NK-92 treated with Interleukin-12 subunit alpha and Interleukin-12 subunit beta, amount 100 ng/mL, for 24 hours (cell line): ENCODE results near the gene BEX3.
"Not testable (repeated sequence)": the region's sequence is repeated elsewhere in the genome, so short reads cannot be mapped to it uniquely, and the experiment has no call there.

Experiments used
- DNase-seq: peaks from one replicate; lab custom pipeline; 2025; lab: John Stamatoyannopoulos, UW

The BEX3 gene

DNA sequence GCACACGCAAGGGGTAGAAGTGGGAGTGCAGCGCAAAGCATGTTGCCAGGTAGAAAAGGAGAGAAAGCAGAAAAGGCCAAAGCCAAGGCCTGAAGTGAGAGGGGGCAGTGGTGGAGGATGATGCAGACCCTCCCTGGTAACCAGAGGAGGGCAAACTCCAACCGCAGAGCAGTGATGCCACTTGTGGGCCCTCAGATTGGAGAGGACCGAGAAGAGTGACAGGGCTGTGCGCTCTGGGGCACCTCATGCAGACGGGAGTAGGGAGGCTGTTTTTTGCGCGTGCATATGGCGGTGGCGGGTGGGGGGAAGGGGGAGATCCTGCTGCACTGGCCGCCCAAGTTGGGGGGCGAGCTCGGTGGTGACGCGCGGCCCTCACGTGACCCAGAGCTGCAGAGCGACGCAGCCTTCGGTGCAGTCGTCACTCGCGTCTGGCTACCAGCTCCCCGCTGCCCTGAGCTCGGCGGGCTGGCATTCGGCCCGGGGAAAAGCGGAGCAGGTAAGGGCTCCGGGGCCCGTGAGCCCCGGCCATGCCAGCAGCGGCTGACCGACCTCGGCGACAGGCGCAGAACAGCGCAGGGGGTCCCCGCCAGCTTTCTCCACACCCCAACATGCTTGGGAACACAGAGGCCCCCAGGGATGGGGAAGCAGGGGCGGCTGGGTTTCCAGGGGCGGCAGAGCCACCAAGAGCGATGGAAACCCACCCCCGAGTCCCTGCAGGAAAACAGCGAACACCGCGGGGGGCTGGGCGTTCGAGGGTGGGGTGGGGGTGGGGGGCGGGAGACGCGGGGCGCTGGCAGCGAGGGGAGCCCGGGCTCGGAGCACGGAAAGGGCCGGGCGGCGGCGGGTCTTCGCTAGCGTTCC, at the start of gene BEX3:
Gene BEX3 (plus strand): TSS at position 421 of the 861 bp plus-strand sequence. CDS start 984 bp downstream, outside the sequence.
- no peak for DNase-seq

DNA sequence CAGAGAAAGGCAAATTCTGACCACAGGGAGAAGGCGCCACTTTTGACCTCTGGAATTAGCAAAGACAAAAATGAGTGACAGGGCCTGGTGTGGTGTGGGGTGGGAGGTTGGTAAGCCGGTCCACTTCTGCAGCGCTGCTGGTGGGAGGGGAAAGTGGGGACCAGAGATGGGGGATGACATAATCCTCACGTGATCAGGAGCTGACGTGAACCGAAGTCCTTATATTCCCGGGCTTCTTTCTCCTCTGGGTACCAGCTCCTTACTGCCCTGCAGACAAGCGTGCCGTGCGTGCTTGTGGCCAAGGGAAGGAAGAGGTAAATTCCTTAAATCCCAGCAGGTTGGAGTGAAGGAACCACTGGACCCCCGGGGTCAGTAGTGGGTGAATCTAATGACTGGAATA, 46.3 kb upstream of the BEX3 start, which contains the start of gene TCEAL7:
Gene TCEAL7 (plus strand): TSS at position 249 of the 400 bp plus-strand sequence. CDS start 1,165 bp downstream, outside the sequence.
- DNase-seq, result no peak

DNA sequence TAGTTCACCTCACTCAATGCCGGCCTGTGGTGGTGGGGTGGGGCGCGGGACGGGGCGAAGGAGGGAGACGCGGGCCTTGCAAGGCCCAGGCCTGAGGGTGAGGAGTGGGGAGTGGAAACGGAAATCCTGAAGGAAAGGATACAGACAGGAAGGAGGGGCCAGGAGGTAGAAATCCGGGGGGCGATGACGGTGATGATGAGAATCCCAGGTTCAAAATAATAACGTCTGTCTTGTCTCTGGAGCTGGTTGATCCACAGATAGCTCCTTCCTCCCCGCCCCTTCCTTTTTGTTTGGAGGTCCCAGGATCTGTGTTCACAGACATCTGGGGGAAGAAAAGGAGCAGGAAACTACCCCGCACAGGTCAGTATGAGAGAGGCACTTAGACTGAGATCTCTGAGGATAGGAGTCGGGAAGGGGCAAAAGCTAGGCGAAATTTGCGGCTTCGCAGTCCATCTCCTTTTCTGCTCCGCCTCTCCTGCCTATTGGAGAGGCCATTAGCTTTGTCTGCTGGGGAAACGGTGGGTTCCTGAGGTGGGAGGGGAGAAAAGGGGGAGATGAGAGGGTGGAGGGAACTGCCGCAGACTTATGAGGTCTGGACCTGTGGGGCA, 45.6 kb upstream of the BEX3 start:
- no peak for DNase-seq

DNA sequence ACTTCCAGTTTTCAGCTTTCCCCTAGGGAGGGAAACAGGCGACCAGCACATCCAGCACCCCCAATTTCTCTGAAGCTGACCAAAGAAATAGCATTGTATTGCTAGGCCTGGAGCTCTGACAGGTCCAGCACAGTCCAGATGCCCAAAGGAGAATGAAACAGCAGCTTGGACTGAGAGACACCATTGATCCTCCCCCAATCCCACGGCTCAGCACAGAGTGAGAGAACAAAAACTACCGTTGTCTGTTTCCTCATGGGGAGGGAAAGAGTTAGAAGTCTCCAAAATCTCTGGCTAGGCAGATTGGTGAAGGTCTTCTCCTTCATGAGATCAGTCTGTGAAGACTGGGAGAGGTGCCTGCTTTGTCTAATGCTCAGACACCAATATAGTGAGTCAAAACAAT, 37.7 kb upstream of the BEX3 start:
- no peak for DNase-seq

DNA sequence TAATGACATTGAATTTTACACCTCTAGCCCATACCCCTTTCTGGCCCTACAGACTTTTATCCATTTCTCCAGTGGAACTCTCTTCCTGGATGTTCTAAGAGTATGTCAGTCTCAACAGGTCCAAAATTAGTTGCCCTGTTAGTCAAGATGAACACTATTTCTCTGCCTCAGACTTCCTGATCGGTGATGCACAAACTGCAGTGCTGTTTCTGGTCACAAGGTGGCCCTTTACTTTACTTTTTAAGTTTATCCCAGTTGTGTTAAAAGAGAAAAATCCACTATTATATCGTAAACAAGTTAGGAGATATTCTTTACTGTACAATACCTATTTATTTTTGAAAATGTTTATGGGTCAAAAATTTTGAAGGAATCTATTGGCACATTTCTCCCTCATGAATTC, 33.2 kb upstream of the BEX3 start:
- DNase-seq, result peak; percentile 0

DNA sequence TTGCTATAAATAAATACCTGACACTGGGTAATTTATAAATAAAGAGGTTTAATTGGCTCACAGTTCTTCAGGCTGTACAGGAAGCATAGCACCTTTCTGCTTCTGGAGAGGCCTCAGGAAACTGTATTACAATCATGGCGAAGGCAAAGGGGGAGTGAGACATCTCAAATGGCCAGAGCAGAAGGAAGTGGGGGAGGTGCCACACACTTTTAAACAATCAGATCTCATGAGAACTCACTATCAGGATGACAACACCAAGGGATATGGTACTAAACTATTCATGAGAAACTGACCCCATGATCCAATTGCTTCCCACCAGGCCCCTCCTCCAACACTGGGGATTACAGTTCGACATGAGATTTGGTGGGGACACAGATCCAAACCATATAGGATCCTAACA, 31.7 kb upstream of the BEX3 start:
- DNase-seq, result no peak

DNA sequence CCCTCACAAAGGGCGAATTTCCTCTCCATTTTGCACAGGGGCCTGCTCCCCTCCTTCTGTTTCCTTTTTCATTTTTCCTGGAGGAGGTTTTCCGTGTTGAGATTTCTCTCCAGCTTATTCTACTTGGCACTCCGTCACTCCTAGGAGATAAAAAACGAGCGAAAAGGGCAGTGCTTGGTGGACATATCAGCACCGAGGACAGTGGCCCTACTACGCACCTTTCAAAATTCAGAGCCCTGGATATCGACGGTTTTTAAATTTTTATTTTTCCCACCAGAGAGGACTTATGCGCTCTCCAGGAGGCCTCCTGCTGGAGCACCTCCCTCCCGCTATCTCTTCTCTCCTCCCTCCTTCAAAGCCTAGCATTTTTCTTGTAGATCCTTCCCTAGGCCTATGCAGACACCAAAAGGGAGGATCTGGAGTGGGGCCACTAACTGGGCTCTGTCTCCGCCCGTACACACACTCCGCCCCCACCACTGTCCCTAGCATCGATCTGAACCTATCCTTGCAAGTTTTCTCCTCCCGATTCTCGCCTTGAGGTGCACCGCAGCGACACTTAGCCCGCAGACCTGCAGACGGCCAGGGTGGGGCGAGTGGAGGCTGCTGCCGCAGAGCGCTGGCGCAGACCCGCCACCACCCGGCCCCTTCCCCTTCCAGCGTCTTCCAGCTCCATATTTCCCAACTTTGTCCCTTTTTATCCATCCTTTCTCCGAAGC, 28.5 kb upstream of the BEX3 start:
- no peak for DNase-seq

DNA sequence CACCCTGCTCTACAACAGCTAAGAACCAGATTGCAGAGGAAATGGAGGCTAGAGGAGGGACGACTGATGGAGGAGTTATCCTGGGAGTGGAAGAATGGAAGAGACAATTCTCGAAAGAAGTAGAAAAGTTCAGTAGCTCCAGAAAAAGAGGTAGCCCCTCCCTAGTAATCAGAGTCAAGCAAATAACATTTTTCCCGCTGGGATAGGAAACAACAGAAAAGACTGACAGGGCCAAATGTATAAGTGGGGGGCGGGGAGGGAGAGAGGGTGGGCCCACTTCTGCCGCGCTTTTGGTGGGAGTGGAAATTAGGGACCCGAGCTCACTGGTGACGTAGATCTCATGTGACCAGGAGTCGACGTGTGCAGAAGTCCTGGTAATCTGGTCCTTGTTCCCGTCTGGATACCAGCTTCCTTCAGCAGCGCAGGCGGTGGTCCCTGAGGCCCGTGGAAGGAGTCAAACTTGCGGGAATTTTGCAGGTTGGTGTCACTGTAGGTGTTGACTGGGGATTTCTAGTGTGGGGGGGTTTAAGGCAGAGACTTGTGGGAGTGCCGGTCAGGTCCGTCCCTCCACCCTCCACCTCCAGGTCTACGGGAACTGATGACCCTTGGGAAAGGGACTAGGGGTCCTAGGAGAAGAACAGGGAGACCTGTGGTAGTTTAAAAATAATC, 20.1 kb upstream of the BEX3 start, which contains the start of gene TCEAL9:
Gene TCEAL9 (plus strand): TSS at position 377 of the 669 bp plus-strand sequence. CDS start 1,179 bp downstream, outside the sequence.
- no peak for DNase-seq

DNA sequence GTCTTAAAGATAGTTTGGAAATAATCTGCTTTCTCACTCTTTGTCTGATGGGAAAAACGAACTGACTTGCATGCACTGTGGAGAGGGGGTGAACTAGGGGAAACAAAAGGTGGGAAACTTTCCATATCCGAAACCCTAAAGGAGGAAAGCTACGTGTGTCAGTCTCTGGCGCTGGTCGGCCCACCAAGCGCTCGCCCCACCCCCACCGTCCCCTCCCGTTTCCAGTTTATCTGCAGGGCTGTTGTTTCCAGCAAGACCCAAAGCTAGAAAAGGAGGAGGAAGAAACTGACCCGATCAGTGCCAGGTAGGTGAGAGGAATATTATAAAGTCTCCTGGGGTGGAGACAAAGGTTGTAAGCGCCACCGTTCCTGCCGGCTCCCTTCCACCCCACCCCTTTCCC, 19.5 kb upstream of the BEX3 start:
- DNase-seq, result no peak

DNA sequence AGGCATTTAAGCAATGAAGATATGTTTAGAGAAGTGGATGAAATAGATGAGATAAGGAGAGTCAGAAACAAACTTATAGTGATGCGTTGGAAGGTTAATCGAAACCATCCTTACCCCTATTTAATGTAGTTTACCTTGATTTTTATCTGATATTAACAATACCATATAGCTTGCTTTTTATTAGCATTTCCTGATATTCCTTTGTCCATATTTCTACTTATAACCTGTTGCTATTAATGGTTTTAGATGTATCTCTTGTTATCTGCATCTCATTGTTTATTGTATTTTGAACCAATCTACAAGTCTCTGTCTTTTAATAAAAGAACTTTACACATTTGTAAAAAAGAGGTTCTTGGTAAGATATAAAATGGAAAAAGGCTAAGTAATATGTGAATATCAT, 18.5 kb upstream of the BEX3 start:
- DNase-seq, result no peak

DNA sequence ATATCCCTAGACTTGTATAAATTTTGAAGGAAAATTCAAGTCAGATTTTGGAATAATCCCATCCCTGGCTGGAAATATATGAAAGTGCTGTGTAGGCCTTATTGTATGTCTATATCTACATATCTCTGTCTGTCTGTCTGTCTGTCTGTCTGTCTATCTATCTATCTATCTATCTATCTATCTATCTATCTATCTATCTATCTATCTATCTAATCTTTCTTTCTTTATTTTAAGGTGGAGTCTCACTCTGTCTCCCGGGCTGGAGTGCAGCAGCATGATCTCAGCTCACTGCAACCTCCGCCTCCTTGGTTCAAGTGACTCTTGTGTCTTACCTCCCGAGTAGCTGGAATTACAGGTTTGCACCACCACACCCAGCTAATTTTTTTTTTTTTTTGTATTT, 16.7 kb upstream of the BEX3 start:
- not testable (repeated sequence) for DNase-seq

DNA sequence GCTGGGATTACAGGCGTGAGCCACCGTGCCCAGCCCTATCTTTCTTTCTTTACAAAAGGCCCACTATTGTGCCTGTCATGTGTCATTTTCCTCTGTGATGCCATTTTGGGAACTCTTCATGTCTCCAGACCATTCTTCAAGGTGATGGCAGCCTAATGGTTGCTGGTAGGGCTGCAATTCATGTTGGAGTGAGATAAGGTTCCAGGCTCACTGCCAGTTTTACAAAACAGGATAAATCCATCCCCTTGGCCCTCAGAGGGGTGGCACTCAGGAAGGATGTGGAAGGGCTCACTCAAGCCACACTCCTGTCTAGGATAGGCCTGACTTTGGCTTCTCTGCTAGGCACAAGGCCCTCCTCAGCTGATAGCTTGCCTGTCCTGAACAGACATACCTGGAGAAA, 16.2 kb upstream of the BEX3 start:
- DNase-seq, result no peak

DNA sequence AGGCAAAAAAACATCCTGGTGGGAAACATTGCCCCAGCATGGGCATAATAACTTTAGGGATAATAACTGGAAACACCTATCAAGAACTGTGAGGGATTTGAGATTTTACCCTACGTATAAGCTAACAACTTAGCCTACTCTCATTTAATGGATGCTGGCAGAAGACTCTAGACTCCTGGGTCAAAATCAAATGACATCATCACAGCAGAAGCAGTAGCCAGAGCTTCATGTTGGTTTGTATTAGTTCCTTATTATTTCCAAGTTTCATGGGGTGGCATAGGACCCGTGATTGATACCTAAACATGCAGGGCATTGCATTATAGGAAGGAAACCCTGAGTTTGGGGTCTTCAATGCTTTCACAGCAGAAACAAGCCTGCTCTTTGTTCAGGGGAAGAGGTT, 15.4 kb upstream of the BEX3 start:
- DNase-seq, result no peak

DNA sequence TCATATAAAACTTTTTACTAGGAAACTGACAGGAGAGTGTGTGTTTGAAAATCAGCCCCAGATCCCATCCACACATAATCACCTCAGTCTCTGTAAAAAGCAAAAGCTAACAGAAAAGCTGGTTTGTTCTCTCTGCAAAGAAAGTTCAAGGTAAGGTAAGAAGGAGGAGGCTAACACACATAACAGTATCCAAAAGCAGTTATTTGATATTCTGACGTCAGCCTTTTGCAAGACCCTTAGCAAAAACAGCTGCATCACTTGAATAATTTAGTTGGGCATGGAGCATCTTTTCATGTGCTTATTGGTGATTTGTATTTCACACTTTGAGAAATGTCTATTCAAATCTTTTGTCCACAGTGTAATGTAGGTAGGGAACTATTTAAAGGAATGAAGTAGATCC, 14.5 kb upstream of the BEX3 start:
- no peak for DNase-seq

DNA sequence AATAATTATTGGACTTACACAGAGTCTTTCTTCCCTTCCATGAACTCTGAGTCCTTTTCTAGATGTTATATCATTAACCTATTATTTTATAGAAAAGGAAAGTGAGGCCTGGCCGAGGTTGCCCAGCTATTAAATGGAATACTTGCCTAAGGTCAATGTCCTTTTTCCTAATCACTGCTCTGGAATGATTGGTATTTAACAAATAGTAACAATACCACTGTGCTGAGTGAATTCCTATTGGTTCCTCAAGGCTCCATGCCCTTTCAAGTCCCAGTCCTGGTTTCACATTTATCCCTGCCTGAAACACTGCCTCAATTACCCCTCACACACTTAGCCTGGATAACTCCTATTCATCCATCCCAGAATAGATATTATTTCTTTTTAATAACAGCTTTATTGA, 13.9 kb upstream of the BEX3 start:
- no peak for DNase-seq

DNA sequence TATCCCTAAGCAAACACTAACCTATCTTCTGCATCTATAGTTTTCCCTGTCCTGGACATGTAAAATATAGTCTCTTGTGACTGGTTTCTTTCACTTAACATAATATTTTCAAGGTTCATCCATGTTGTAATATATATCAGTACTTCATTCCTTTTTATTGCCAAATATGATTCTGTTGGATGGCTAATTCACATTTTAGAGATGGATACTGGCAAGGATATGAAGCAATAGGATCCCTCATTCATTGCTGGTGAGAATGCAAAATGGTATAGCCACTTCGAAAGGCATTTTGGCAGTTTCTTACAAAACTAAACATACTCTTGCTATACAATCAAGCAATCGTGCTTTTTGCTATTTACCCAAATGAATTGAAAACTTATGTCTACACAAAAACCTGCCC, 13.3 kb upstream of the BEX3 start:
- no peak for DNase-seq

DNA sequence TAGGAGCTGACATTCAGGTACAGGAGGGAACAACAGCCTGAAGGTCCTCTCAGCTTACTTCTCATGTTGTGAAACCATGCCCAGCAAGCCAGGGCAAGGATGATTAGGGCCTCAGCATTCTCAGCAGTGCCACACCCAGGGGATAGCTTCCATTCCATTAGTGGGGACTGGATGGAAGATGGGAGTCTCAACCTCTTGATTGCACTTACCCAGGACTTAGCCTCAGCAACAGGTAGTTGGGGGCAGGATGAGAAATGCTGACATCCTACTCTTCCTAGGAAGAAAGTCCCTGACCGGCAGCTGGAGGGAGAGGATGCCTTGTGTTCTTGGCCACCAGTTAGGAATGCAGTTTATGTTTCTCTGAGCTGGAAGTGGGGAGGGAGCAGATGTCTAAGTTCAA, 8.8 kb upstream of the BEX3 start:
- no peak for DNase-seq

DNA sequence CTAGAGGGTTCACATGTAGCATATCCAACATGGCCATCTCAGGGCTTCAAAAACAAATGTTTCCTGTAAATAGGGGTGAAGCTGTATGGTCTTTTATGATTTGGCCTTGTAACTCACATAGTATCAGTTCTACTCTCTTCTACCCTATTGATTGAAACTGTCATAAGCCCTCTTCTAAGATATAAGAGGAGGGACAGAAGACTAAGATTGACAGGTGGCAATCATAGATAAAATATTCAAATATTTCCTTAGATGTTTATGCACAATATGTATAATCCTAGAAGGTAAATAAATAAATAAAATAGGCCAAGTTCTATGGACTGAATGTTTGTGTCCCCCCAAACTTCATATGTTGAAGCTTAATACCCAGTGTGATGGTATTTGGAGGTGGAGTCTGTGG, 6.9 kb upstream of the BEX3 start:
- no peak for DNase-seq

DNA sequence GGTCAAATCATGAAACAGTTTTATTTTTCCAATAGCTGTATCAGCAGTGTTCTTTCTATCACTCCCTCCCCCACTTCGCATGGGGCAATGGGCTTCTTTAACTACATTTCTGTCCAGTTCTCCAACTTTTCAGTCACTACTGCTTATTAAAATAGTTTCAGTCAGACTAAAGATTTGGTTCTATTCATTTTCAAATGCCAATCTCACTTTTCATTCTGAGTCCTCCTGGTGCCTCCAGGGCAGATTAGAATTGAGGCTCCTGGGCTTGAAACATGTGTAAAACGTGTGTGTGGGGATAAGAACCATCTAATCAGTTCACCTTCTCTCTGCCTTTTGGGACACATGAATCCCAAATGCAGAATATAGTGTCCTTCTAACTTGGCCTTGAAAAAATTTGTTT, 3.5 kb upstream of the BEX3 start:
- DNase-seq, result no peak

DNA sequence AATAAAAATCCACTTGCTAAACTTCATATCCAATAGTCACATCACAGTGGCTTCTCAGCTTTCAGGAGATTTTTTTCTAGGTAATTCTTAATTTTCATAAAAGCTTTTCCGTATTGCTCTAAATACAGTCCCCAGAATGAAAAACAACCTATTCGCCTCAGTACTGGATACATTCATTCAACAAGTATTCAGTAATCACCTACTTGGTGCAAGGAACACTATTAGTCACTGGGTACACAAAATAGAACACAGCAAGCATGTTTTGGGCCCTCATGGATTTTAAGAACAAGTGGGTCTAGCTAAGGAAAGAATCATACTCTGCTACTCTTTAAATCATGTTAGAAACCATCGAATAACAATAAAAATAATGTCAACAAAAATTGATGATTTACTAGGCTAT, 2.8 kb upstream of the BEX3 start:
- no peak for DNase-seq

DNA sequence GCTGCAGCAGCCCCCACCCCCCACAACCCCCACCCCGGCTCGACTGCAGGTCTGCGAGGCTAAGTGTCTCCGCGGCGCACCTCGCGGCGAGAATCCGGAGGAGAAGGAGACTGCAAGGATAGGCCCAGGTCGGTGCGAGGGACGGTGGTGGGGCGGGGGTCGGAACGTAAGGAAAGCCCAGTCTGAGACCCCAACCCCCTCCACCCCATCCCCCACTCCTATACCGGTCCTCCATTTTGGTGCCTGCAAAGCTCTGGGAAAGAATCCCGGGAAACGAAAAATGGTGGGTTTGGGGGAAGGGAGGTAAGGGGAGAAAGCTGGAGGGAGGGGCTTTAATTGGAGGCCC, 614 bp downstream of the BEX3 start:
- no peak for DNase-seq

DNA sequence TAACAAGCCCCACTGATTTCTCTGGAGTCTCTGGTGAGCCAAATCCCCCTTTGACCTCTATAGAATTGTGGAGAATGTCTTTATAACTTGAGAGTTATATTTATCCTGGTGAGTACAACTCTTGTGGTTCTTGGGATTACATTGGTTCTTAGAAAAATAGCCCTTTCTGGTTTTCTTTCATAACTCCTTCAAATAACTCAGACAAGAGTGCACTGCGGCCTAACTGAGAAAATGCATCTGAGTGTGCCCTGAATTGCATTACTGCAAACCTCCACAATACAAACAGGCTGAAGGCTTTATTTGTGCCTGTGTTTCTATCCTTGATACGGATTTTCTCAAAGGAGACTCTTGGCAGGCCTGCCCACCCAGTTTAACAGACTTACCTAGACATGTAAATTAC, 2.7 kb downstream of the BEX3 start:
- no peak for DNase-seq
